Measurements from ENCODE around the gene CCDC7. TPM values are rescaled to one million over a fixed set of nuclear protein-coding genes. Genes with fewer than 3 reads are reported as not detected.

Gene CCDC7
- total RNA-seq, 1 experiment from 2014 or later, result 4.0 TPM

DNA sequence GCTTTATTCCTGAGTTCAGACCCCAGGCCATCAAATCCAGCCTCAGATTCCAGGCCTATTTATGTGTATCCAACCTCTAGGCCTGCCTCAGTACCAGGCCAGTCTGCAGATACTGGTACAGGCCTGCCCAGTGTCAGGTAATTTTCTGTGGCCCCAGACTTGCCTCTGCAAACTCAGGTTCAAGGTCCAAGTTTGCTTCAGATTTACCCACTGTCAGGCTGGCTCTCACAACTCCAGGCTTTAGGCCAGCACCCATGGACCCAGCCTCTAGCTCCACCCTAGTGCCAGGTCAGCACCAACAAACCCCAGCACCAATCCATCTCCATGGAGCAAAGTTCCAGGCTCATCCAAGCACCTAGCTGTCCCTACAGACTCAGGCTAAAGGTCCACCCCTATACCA lies 342.4 kb downstream of the CCDC7 start:
- no peak overlapping the region for H3K27ac ChIP-seq (ENCODE audit: low read depth, low read length)
- BruUV-seq (replicated peaks), result no TSS peak
- no peak for DNase-seq (ENCODE audit: low read depth, low spot score)
- intact Hi-C loops (cut with micrococcal nuclease), result no loop called here
- no peaks in the 10 kb centered on the region for H3K9me3 ChIP-seq (ENCODE audit: control insufficient read depth in 1 of 2, insufficient read depth in 1 of 2, low read depth in 1 of 2, low read length in 2 of 2)
- H3K27me3 ChIP-seq (ENCODE audit: insufficient read depth, low read length), result no peaks in the 10 kb centered on the region
- no peaks in the 10 kb centered on the region for H3K79me2 ChIP-seq (ENCODE audit: insufficient read depth, low read length)
- H3K4me2 ChIP-seq (ENCODE audit: low read length), result no peak overlapping the region
- CTCF ChIA-PET, result interaction anchor here (1.8 kb wide), 1 partner anchor 221 kb away, joined by 5 read pairs; no protein-coding TSS in a partner anchor
- no peak overlapping the region for H3K4me3 ChIP-seq (replicated peaks in 1 of 2; ENCODE audit: low read depth in 1 of 2, low read length in 2 of 2)
- no peak for ATAC-seq
- TF ChIP-seq POLR2A (IDR thresholded peaks at IDR 0.05; ENCODE audit: borderline replicate concordance, extremely low read depth, insufficient read depth, insufficient read length) (no peak), ELF1 (IDR thresholded peaks at IDR 0.05; ENCODE audit: borderline replicate concordance, low read depth) (no peak), RAD21 (IDR thresholded peaks at IDR 0.05; ENCODE audit: low read depth) (no peak), TCF7L2 (IDR thresholded peaks at IDR 0.05; ENCODE audit: borderline replicate concordance, extremely low read depth, insufficient read depth, insufficient read length) (no peak), SIN3A (IDR thresholded peaks at IDR 0.05; ENCODE audit: low read depth) (no peak), MAX (IDR thresholded peaks at IDR 0.05) (no peak), CBX3 (IDR thresholded peaks at IDR 0.05; ENCODE audit: low read depth) (no peak), FOSL1 (IDR thresholded peaks at IDR 0.05; ENCODE audit: low read depth) (no peak), POLR2AphosphoS5 (IDR thresholded peaks at IDR 0.05; ENCODE audit: low read depth, low read length) (no peak), JUND (IDR thresholded peaks at IDR 0.05) (no peak), SRF (IDR thresholded peaks at IDR 0.05; ENCODE audit: low read depth) (no peak), SP1 (IDR thresholded peaks at IDR 0.05; ENCODE audit: low read depth) (no peak), CEBPB (IDR thresholded peaks at IDR 0.05; ENCODE audit: low read depth) (no peak), EZH2 (IDR thresholded peaks at IDR 0.05) (no peak), EZH2phosphoT487 (IDR thresholded peaks at IDR 0.05; ENCODE audit: borderline replicate concordance) (no peak), CTCF (IDR thresholded peaks at IDR 0.05 in 2 of 3, conservative IDR thresholded peaks at IDR 0.05 in 1 of 3; ENCODE audit: borderline replicate concordance in 1 of 3, insufficient read depth in 1 of 3, low read depth in 2 of 3, low read length in 2 of 3) (no peak), REST (IDR thresholded peaks at IDR 0.05; ENCODE audit: low read depth) (no peak)
- TF ChIP-seq, protein P1, sequence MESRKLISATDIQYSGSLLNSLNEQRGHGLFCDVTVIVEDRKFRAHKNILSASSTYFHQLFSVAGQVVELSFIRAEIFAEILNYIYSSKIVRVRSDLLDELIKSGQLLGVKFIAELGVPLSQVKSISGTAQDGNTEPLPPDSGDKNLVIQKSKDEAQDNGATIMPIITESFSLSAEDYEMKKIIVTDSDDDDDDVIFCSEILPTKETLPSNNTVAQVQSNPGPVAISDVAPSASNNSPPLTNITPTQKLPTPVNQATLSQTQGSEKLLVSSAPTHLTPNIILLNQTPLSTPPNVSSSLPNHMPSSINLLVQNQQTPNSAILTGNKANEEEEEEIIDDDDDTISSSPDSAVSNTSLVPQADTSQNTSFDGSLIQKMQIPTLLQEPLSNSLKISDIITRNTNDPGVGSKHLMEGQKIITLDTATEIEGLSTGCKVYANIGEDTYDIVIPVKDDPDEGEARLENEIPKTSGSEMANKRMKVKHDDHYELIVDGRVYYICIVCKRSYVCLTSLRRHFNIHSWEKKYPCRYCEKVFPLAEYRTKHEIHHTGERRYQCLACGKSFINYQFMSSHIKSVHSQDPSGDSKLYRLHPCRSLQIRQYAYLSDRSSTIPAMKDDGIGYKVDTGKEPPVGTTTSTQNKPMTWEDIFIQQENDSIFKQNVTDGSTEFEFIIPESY (IDR thresholded peaks at IDR 0.05; ENCODE audit: extremely low read depth, insufficient replicate concordance, low read length), result no peak
- TF ChIP-seq, protein P2, sequence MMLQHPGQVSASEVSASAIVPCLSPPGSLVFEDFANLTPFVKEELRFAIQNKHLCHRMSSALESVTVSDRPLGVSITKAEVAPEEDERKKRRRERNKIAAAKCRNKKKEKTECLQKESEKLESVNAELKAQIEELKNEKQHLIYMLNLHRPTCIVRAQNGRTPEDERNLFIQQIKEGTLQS (IDR thresholded peaks at IDR 0.05), result no peak
- no peak overlapping the region for H3K9ac ChIP-seq (ENCODE audit: low read length)
- H3K9me2 ChIP-seq (ENCODE audit: insufficient read depth), result no peaks in the 10 kb centered on the region
- RAD21 ChIA-PET (ENCODE audit: low non-redundant PET in 1 of 2, low total read pairs in 2 of 2, uncharacterized antibody in 2 of 2, unreplicated experiment in 2 of 2), result no interaction called here
- H2AFZ ChIP-seq (ENCODE audit: low read depth, low read length, poor library complexity, severe bottlenecking), result no peak overlapping the region
- H3K36me3 ChIP-seq (ENCODE audit: control insufficient read depth in 1 of 2, insufficient read depth in 2 of 2, low read length in 2 of 2), result no peaks in the 10 kb centered on the region
- no peaks in the 10 kb centered on the region for H3K4me1 ChIP-seq (ENCODE audit: control insufficient read depth in 1 of 2, insufficient read depth in 2 of 2, low read length in 2 of 2)
- POLR2A ChIA-PET, result no interaction called here
- H4K20me1 ChIP-seq (ENCODE audit: insufficient read depth), result no peaks in the 10 kb centered on the region
